DMS53 (cell line): ENCODE measurements around the gene TMPRSS3.

Experiments used
- DNase-seq: peaks from one replicate; lab custom pipeline; 2025; lab: John Stamatoyannopoulos, UW

Gene TMPRSS3

DNA sequence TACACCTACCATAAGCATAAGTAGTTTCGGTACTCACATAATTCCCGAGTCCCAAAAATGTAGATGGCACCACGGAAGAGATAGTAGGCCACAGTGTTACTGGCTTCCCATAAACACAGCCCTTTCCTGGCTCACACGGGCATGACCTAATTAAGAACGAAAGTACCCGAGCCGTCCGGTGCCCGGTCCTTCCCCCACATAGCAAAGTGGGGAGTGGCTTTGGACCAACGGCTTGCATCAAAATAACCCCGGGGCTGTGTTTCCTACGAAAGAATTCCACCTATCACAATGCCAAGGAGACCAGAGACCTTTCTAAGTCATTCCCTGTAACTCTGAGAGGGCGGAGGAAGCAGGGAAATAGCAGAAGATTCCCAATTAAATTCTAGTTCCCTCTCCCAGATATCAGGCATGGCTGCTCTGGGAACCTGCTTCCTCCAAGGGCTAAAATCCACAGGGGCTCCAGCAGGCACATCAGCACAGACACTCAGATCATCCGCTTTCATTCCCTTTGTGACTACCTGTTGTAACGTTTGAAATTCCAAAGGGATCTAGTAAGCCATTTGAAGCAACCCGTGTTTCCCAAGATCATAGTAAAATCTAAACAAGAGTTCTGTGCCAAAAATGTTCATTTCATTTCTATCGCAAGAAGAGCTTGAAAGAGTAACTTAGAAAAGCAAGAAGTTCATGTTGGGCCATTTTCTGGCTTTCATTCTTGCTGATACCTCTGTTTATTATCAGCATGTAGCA is at the start of gene TMPRSS3:
TSS of gene TMPRSS3 (minus strand) at position 148 of the 747 bp plus-strand sequence. CDS start 635 bp downstream, outside the sequence.
- no peak for DNase-seq

DNA sequence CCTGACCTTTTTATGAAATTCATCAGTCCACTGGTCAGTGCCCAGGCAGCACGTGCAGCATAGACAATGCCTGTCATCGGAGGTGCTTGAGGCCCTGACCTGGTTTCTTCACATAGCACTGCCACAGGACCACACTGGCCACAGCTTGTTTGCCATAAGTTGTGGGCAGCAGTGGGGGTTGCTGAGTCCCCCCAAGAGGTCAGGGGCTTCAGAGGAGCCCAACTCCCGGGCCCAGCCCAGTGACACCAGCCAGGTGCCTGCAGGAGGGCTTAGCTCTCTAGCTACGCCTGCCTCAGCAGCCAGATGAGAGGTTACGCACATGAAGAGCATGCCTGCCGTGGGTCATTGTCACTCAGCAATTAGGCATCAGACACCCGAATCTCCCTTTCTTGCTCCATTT is 49.5 kb upstream of the TMPRSS3 start:
- DNase-seq: no peak

DNA sequence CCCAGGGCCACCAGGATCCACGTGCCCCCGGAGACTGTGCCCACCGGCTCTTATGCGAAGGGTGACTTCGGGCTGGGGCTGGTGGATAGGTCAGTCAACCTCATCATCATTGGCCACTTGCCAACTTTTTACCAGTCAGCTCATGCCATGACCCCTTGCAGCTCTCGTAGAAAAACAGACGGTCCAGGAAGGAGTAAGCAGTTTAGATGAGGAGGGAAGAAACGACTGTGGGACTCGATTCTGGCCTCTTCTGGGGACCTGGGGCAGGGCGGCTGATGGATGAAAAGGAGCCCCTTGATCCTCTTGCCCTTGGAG is 48.9 kb upstream of the TMPRSS3 start:
- no peak for DNase-seq

- no peak for DNase-seq
Observed at GRCh38 chr21:42443876-42444744, 48.3 kb upstream of the TMPRSS3 start.

- DNase-seq: no peak
Observed at GRCh38 chr21:42443181-42443785, 47.4 kb upstream of the TMPRSS3 start.

- no peak for DNase-seq
Observed at GRCh38 chr21:42441963-42442362, 46.1 kb upstream of the TMPRSS3 start.

- no peak for DNase-seq
Observed at GRCh38 chr21:42440187-42440792, 44.4 kb upstream of the TMPRSS3 start.

DNA sequence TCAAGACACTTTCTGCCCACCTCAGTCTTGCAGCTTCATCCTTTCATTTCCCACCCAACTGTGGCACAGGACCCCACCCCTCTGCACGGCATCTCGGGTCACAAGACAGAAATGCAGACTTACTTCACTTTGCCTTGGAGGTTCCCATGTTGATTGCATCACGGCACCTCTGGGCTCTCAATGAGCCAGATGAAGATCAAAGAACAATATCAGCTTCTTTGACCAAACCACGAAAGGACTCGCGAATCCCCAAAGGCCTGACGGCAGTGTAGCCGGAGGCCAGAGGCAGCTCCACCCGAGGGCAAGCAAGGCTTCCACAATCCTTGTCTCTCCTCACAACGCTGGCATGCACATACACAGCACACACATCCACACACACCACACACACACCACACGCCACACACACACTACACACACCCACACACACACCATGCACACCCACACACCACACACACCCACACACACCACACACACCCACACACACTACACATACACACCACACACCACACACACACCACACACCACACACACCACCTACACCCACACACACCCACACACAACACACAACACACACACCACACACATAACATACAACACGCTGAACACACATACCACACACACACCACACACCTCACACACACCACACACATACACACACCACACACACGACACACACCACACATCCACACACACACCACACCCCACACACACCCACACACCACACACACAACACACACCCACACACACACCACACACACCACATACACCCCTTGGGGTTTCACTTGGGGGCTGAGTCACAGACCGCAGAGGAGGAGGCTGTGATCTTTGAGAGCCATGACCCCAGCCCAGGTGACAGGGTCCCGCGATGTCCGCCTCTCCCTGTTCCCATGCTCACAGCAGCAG is 43.7 kb upstream of the TMPRSS3 start:
- no peak for DNase-seq

DNA sequence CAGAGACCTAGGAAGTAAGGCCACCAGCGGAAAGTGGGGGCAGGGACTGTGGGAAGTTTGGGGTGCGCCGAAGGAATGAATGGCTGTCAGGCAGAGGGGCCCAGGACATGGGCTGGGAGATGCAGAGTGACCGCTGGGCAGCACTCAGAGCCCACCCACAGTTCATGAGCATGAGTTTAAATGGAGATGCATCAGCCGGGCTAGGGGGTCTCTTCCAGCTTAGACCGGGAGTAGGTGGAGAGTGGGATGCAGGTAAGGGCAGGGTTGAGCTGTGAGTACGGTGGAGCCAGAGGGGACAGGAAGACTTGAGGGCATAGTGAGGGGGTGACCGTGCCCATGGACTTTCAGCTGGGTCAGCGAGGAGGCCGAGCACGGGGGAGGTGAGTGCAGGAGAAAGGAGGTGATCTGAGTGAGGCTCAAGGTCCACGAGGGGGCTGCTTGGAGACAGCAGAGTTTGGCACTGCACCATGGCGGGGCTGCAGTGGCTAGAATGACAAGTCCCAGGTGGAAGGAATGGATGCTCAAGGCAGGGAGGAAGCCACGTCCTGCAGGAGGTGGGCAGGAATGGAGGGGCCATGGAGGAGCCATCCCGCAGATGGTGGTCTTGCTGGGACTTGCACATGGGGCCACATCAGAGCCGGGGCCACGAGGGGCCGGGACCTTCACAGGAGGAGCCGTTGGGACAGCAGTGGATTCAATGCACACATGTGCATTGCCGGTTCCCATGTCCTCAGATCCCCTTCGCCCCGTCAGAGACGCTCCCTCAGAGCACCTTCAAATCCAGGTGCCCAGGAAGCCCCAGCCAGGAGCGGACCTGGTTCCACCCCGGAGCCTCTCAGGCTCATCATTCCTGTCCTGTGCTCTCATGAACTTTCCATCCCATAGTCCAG is 42.7 kb upstream of the TMPRSS3 start:
- DNase-seq: no peak

- DNase-seq: no peak
Observed at GRCh38 chr21:42437786-42438185, 41.9 kb upstream of the TMPRSS3 start.

- no peak for DNase-seq
Observed at GRCh38 chr21:42436914-42437313, 41.1 kb upstream of the TMPRSS3 start.

DNA sequence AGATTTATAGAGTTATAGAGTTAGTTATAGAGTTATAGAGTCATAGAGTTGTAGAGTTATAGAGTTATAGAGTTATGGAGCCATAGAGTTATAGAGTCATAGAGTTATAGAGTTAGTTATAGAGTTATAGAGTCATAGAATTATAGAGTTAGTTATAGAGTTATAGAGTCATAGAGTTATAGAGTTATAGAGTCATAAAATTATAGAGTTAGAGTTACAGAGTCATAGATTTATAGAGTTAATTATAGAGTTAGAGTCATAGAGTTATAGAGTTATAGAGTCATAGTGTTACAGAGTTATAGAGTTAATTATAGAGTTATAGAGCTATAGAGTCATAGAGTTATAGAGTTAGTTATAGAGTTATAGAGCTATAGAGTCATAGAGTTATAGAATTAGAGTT is 40.0 kb upstream of the TMPRSS3 start:
- DNase-seq: no peak

- no peak for DNase-seq
Observed at GRCh38 chr21:42435401-42435800, 39.5 kb upstream of the TMPRSS3 start.

- DNase-seq: no peak
Observed at GRCh38 chr21:42434884-42435283, 39.0 kb upstream of the TMPRSS3 start.

DNA sequence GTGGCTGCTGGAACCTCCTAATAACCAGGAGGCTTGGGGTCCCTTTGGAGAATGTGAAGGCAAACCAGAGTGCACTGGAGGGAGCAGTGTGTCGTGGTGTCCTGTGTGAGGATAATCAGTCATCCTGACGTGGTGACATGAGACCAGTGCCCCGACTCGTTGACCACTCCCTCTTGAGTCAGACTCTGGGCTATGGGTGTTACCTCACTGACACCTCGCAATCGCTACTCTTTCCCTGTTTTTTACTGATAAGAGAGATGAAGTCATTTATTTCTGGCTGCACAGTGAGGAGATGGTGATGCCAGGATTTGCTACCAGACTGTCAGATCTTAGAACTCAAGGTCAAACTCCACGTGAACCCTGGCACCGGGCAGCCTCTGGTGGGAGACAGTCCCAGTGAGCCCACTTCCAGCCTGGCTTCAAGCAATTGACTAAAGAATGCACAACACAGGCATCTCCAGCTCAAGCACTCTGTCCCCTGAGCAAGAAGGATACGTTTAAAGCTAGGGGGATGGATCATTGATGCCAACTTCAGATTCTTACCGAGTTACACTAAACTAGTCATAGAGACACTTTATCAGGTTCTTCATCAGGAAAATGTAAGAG is 38.2 kb upstream of the TMPRSS3 start:
- DNase-seq: no peak

- DNase-seq: no peak
Observed at GRCh38 chr21:42432695-42433094, 36.8 kb upstream of the TMPRSS3 start.

GRCh38 chr21:42431196-42431595 is 35.3 kb upstream of the TMPRSS3 start:
- DNase-seq: no peak

GRCh38 chr21:42430521-42430920 is 34.7 kb upstream of the TMPRSS3 start:
- no peak for DNase-seq

DNA sequence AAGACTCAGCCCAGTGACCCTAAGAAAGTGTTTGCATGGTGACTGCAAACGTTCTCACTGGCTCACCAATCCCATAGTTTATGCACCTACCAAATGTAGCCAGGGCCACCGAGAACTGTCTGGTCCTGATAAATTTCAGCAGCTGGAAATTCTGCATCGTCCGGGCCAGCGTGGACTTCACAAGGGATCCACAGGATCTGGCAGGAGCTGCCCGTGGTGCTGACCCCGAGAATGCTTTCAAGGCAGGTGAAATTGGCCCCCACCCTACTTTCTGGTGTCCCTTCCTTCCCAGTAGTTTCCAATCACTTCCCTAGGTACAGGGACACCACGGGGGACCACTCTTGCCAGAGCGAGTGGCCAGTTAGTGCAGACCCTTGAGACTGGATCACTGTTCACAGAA is 34.0 kb upstream of the TMPRSS3 start:
- DNase-seq: no peak

GRCh38 chr21:42429021-42429420 is 33.2 kb upstream of the TMPRSS3 start:
- no peak for DNase-seq
